GM18519 (cell line): ENCODE results near the gene MIF4GD.
"Not testable (repeated sequence)": the region's sequence is repeated elsewhere in the genome, so short reads cannot be mapped to it uniquely, and the experiment has no call there.

Experiments used
- ATAC-seq: cut with Tn5 transposase; IDR thresholded peaks from one replicate; pipeline ENCODE4 v1.9.1; 2021; ENCODE audit warnings: mild to moderate bottlenecking, moderate library complexity; ENCODE audit not compliant: unreplicated experiment, low FRiP score

The MIF4GD gene

DNA sequence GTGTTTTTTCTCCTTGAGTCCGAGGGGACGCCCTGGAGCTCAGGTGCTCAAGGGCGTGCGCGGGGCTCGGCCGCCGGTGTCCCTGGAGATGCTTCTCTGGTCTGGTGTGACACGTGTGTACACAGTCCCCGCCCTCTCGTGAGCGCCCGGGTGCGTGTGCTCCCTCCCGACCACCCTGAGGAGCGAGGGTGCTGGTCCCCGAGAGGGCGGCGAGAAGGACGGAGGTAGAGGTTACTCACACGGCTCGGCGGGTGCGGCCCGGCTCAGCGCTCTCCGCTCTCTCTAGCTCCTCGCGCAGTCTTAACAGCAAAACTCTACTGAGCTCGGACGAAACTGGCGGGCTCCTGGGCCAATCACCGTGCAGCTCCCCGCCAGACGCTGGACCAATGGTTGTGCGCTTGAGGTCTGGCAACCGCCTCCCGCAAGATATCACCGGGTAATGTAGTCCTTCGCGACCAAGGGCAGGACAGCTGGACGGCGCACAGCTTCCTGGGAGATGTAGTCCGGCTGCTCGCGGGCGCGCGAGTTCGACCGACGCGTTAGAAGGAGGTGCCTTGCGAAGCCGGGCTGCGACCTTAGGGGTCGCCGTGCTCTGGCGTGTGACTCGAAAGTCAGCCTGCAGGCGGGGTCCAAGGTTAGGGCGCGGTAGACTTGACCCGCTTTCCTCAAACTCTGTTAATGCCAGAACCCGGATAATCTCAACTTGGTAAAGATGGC, 18.2 kb upstream of the MIF4GD start, which contains the start of gene SLC25A19:
Gene SLC25A19 (minus strand): TSS at position 319 of the 717 bp plus-strand sequence. CDS start 2,669 bp downstream, outside the sequence.
- ATAC-seq, result peak; percentile 85

DNA sequence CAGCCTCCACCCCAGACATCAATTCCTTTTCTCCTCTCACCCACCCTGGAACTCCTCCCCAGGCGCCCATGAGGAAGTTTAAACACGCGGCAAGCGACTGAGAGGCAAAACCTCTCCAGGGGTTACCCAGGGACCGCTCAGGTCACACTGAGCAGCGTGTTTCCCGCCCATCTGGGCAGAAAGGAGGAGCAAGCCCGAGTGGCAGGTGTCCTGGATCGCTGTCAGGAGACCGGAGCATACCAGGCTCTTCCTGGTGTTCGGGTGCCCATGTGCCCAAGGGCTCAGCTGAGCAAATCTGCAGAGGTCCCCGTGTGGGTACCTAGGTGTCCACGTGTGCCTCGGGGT, 17.7 kb upstream of the MIF4GD start:
- peak; percentile 0 for ATAC-seq

DNA sequence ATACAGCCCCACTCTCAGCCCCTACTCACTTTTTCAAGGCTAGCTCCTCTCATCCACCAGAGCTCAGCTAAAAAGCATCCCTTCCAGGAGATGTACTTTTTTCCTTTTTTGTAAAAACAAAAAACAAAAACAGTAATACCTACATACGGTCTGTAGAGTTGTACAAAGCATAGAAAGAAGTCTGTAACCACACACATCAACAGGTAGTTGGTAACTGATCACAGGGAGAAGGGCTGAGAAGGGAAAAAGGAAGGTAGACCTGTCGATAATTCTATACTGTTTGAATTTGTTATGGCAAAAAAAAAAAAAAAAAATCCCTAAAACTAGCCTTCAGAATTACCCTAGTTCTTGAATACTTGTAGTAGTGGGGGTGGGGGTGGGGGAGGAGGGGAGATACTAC, 17.3 kb upstream of the MIF4GD start:
- no peak for ATAC-seq

DNA sequence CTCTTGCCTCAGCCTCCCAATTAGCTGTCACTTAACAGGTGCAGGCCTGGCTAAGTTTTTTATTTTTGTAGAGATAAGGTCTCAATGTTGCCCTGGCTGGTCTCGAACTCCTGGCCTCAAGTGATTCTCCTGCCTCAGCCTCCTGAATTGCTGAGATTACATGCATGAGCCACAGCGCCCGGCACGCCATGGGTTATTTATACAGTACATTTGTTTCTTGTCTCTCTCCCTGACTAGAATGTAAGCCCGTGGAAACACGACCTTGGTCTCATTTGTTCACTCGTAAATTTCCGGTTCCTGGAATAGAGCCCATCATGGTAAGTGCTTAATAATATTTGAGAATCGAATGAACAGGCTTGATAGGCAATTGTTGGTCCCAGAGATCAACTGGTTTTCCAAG, 16.2 kb upstream of the MIF4GD start:
- ATAC-seq, result no peak

DNA sequence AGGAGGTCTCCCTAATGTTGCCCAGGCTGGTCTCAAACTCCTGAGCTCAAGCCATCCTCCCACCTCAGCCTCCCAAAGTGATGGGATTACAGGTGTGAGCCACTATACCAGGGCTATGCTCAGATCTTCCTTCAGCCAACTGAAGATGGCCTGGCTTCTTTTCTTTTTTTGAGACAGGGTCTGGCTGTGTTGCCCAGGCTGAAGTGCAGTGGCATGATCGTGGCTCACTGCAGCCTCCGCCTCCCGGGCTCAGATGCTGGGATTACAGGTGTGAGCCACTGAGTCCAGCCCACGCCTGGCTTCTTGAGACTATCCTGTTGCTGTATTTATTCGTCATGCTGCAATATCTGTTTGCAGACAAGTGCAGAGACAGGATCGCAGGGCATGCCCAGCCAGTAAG, 14.1 kb upstream of the MIF4GD start:
- ATAC-seq, result no peak

DNA sequence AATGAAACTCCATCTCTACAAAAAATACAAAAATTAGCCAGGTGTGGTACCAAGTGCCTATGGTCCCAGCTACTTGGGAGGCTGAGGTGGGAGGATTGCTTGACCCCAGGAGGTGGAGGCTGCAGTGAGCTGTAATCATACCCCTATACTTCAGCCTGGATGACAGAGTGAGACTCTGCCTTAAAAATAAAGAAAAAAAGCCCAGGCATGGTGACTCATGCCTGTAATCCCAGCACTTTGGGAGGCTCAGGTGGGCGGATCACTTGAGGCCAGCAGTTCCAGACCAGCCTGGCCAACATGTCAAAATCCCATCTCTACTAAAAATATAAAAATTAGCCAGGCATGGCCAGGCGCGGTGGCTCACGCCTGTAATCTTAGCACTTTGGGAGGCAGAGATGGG, 9.2 kb upstream of the MIF4GD start:
- ATAC-seq, result not testable (repeated sequence)

DNA sequence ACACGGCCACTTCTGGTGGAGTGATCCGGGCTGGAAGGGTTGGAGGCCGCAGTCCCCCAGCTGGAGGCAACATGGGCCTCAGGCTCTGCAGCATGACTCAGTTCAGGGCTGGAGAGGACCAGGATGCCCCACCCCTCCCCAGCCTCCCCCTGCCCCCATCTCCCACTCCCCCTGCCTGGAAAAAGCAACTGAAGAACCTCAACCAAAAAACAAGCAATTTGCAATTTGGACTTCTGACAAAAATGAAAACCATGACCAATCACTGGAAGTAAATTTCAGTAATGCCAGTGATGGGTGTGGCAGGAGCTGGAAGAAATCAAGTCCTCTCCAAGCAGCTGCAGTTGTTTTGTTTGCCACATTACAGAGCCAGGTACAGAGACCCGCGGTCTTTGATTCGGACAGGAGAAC, 6.6 kb upstream of the MIF4GD start:
- no peak for ATAC-seq

DNA sequence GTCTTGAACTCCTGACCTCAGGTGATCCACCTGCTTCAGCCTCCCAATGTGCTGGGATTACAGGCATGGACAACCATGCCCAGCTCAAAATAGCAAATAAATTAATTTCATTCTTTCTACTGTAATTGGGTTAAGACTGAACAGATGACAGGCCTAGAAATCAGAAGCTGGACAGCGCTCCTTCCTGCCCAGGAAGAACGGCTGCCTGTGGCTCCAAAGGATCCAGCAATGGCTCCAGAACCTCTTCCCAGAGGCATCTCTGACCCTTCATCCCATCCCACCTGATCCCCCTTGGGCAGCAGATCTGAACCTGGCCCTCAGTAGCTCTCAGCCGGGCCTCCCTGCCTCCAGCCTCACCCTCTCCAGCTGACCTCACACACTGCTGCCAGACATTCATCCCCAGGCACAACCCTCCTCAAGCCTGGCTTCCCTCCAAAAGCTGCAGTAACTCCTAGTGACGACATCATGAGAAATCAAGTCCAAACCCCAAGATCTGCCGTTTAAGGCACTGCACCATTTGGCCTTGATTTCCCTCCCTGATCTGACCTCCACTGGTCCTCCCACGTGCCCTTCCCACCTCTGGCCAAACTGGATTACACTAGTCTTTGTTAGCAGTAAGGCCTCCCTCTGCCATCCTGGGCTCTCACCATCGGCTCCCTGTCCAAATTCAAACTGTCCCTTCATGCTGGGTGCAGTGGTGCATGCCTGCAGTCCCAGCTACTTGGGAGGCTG, 3.1 kb upstream of the MIF4GD start:
- ATAC-seq, result no peak

DNA sequence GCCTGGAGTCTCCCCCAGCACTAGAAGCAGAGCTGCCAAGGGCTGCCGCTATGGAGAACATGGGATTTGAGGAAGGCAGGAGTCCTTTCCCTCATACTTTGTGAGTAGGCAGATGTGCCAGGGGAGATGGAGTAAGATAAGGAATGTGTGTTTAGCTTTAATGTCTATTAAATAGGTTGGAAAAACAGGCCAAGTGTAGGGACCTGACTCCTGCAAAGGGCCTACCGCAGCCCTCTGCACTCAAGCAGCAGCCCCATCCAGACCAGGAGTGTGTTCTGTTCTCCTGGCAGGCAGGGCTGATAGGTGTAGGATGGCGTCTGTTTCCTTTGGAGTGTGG, 1.8 kb upstream of the MIF4GD start:
- ATAC-seq, result no peak

DNA sequence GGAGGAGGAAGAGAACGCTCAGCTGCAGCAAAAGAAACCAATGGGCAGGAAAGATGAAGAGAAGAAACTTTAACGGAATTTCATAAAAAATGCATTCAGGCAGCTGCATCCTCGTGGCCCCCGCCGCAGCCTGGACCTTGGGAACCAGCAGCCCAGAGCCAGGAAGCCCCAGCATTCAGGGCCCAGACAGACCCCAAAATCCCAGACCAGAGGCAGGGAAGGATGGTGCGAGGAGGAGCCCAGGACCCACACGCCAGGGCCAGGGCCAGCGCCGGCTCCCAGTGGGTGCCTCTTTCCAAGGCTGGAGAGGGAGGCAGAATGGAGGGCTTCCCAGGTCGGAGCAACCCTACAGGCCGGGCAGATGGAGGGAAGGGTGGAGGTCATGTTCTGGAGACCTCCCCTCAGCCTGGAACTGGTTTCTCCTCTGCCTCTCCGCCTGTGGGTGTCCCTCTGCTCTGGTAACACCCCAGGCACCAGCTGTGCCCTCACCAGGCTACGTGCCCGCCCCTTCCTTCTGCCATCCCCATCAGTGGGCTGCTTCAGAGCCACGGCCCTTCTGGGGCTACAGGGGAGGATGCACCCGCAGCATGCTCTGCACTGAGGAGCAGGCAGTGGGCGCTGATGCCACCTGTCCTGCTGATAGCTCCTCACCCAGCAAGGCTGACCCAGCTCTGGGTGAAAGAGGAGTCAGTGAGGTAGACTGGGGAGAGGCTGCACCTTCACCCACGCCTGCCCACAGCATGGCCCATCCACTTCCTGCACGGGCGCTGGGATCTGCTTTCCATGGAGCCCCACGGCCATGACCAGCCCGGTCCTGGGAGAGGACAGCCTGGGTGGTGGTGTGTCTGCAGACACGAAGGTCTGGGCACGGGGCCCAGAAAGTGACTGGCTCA, 1.2 kb upstream of the MIF4GD start:
- ATAC-seq, result no peak

DNA sequence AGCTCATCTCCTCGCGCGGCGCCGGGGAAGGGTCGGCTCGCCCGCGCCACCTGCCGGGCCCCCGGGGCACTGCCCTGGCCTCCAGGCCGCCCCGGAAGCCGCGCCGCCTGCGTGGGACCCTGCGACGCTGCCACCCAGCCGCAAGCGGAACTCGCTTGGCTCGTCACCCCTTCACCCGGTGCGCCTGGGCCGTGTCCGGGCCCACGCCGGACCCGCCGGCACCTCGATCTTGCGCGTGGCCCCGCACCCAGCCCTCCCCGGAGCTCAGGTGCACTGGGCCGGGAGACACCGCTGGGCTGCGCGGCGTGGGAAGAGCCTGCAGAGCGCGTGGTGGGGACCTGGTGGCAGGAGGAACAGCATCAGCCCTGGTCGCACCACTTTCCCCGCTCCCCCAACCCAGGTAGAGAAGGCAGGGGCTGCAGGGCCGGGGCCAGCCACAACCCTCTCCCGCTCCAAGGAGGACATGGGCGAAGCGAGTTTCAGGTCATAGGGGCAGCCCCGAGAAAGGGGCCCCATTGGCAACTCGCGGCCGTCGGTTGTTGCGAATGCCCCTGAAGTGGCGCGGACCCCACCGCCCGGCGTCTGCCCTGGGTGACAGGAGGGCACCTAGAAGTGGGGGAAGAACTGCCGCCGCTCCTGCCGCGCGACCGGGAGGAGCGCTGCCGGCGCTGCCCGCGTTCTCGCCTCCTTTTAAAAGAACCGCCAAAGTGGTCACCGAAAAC, 363 bp upstream of the MIF4GD start:
- peak; percentile 45 for ATAC-seq

DNA sequence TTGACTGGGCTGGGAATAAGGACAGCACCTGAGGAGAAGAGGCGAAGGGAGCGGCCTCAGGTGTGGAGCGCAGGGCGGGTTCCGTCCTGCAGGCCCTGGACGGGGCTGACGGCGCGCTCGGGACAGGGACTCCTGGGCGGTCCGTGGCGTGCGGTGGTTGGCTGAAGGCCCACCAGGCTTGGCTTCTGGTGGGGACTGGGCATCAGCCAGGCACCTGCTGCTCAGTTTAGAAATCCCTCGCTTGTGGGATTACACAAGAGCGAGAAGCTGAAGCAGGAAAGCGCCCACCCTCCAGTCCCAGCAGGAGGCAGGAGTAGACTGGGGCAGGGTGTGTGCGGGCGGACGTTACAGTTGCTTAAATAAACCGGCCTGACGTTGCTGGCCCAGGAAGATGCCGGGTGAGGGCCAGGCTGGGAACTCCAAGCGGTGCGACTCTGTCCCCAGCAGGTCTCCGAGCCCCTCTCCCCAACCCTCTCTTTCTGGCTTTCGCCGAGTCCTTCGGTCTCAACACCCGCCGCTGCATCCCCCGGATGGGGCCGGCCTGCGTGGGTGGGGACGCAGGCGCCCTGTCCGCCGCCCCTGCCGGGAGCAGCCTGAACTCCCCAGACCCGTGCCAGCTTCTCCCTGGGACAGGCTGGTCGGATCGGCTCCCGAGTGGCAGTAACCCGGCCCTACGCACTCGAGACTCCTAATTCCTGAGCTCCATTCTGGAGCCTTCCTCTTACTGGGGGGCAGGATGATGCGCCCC, 639 bp downstream of the MIF4GD start:
- ATAC-seq, result no peak

DNA sequence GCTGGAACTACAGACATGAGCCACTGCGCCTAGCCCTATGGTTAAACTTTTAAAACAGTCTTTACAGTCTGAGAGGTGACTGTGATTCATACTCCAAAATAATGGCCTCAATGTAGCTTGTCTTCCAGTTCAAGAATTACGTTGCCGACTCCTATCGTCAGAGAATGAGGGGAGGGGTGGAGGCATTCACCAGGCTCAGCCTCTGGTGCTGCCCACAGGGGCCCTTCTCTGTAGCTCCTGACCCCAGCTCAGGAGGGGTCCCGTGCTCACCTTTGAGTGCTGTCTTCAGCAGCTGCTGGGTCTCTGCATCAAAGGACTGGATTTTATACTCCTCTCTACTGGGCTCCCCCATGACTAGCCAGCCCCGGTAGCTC, 1.2 kb downstream of the MIF4GD start:
- ATAC-seq, result no peak

DNA sequence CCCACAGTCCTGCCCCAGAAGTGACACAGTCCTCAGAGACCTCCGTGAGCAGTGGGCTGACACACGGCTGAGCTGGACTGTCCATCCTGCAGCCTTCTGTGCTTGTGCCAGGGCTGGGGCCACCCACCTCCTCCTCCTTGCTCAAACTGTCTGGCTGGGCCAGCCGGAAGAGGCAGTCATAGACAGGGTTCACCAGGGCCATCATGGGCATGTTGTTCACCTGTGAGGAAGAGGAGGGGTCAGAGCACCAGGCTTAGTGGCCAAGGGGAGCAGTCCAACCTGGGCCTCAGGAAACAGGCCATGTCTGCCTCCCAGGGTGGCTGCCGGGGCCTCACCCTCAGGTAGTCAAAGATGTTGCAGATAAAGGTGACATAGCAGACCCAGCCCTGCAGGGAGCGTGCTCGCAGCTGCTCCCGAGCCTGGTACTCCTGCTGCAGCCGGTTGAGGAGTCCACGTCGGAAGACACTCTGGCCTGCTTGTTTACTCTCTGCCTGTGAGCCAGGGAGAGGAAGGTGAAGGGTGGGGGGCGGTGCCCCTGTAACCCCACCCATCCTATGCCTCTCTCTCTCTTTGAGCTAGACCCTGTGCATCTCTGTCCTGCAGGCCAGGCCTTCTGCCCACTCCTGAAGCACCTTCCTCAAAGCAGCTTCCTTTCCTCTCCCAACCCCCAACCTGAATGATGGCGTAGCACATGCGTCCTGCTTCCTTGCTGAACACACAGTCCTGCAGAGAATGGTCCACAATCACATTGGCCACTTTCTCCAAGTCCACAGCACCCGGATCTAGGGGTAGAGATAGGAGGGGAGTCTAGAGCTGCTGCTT, 3.4 kb downstream of the MIF4GD start:
- no peak for ATAC-seq

DNA sequence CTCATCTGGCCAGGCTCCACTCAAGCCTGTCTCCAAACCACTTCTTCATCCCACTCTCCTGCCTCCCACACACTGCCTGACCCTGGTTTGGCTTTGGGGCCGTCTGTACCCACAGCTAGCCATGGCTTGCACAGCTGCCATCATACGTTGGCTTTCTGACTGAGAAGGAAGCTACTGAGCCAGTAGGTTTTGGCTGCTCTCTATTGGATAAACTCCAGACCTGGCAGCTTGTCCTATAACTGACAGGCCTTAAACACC, 3.9 kb downstream of the MIF4GD start:
- ATAC-seq, result no peak

DNA sequence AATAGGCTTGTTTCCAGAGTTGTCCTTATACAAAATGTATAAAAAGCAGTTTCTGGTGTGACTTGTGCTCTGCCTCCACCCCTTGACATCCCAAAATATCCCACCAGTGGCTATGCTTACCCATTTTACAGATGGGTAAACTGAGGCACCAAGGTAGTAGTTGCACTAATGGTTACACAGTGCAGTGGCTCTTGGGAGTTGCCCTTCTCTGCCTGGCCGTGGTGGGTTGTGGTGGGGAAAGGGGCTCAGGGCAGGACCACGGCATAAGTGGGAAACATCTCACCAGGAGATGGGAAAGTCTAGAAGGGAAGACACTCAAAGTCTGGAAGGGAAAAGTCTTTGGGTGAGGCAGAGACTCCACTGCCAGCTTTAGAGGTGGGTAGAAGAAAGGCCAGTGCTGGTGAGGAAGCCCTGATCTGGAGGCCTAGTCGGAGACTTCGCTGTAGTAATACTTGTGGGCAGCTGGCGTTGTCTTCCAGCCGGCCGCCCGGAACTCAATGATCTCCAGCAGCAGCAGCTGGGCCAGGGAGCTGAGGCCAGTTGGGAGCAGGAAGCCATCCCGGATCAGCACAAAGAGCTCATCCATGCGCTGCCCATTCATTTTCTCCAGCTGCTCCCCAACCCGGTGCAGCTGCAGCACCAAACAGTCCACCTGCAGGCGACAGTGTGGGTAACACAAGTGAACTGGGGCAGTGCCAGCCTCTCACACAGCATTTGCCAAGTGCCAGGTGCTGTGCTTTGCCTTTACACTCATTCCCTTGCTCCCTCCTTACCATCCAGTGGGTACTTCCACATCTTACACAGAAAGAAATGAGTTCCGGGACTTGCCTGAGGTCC, 4.5 kb downstream of the MIF4GD start:
- no peak for ATAC-seq

DNA sequence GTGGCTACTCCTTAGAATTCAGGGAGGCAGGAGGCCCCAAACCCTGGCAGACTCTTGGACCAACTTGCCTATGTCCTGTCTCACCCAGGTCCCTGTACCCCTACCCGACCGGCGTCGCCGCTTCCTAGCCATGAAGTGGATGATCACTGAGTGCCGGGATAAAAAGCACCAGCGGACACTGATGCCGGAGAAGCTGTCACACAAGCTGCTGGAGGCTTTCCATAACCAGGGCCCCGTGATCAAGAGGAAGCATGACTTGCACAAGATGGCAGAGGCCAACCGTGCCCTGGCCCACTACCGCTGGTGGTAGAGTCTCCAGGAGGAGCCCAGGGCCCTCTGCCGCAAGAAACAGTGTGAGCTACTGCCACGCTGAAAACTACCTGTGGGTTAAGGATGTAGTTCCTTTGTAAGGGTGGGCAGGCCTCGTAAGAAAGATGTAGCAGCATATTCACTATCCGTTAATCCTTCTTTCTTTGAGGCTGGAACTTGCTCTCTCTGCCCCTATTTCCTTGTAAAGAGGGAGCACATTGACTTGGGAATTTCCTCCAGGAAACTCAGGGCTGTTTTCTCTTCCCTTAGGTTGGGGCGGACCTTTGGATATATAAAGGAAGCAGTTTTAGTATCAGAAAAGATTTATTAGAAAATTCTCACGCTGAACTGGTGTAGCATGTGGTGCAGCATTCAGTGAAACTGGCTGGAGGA, 5.3 kb downstream of the MIF4GD start:
- ATAC-seq, result no peak

DNA sequence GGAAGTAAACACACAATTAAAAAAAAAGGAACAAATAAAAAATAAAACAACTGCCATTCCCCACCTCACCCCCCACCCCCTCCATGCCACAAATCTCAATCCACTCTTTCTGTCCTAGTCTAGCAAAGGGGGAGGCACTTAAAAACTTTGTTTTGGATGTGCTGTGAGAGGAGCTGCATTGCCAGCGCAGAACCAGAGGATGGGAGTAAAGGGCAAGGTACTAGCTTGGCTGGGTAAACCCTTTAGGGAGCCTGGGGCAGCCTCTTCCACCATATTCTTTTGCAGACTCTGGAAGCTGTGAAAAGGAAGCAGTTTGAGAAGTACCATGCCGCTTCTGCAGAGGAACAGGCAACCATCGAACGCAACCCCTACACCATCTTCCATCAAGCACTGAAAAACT, 8.0 kb downstream of the MIF4GD start:
- ATAC-seq, result no peak
